ENCODE measurements around the gene CFAP92. TPM values are rescaled to one million over a fixed set of nuclear protein-coding genes. Genes with fewer than 3 reads are reported as not detected.

Gene CFAP92
- total RNA-seq, 1 experiment from 2014 or later, result 1.0 TPM

DNA sequence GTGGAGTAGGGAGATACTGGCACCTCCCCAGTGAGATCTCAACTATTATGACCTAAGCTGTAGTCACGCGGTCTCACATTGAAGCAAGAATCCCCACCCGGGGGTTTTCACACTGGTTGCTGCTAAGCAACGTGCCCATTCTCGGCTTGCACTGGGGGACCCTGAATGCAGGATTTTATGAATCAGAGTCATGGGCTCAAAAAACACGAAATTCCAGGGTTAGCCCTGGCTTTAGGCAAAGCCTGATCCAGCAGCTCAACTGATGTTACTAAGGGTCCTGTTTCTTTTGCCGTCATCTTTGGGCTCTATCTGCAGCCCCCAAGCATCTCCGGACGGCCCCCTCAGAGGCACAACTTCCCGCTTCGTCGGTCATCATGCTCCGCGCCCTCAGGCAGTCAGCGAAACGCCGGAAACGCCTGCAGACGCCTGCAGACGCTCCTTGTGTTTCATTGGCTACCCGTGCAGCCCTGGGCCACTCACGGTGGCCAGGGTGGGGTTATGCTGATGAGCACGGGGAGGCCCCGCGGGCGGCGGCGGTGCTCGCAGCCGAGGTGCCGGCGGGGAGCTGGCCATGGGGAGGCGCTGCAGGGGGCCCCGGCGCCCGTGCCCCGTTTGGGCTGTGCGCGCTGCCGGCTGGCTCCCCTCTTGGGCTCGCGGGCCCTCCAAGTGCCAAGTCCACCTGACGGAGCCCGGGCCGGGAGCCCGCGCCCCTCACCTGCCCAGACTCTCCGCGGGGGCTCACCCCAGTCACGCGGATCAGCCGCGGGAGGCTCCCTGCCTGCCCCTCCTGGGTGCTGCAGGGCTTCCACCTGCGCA, 33.1 kb upstream of the CFAP92 start:
- DNase-seq (ENCODE audit: low read depth), result peak; percentile 96

DNA sequence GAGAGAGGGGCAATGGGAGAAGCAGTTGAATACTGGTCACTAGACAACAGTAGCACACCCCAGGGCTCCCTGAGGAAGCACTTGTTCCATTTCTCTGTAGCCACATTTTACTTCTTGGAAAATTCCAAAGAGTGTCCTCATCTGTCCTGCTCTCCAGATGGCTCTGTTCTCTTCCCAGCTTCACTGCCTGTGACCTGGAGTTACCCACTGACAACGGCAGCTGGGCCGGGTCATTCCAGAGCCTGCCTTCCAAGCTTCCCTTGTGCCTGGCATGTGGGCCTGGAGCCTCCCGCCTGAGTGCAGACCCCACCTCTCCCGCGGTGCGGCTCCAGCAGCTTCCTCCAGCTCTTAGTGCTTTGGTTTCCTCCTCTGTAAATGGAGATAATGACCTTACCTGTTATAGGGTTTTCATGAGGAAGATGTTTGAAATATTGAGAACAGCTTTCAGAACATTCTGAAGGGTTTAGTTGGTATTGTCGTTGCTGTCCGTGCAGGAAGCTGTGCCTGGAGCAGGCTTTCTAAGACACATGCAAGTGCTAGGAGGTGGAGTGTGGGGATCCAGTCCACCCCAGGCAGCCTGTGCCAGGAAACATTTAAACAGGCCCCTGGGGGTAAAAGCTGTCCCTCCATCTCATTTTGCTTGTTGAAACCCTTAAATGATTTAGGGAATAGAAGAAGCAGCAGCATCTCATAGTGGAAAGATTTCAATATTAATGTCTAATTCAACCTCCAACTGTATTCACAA, 32.0 kb upstream of the CFAP92 start:
- no peak for DNase-seq (ENCODE audit: low read depth)

DNA sequence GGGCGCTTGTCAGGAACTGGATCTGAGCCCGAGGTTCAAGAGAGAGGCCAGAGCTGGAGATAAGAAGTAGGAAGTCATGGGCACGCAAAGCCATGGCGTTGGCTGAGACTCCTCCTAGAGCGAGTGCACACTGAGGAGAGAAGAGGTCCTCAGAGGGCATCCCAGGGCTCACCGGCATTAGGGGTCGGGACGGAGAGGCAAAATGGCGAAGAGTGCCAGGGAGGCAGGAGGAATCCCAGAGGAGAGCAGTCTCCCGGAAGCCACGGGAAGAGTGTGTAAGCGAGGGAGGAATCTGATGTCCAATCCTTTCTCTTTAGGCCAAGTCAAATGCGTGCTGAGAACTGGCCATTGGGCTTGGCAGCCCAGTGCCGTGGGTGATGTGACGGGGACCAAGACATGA, 31.2 kb upstream of the CFAP92 start:
- no peak for DNase-seq (ENCODE audit: low read depth)

DNA sequence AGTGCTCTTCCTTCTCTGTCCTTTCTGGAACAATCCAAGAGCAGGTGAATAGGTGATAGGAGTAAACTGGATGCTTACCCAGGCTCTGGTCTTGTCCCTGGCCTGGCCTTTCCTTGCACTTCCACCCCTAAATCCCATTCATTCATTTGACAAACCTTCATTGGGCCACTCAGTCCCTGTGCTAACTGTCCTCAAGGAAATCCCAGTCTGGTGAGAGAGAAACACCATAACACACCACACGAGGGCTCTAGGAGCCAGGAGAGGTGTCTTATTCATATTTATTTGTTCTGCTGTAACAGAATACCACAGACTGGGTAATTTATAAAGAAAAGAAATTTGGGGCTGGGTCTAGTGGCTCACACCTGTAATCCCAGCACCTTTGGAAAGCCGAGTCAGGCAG, 30.0 kb upstream of the CFAP92 start:
- no peak for DNase-seq (ENCODE audit: low read depth)

DNA sequence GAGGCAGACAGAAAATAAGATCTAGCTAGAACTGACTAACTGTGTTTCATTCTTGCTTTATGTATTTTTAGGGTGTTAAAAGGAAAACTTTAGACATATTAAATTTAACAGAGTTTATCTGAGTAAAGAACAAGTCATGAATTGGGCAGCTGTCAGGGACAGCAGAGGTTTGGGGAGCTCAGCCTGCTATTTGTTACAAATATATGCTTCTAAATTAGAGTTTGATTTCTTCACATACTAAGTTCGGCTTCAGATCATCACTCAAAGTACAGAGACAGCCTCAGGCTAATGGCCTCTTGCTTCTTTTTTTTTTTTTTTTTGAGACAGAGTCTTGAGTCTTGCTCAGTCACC, 29.1 kb upstream of the CFAP92 start:
- DNase-seq (ENCODE audit: low read depth), result no peak

DNA sequence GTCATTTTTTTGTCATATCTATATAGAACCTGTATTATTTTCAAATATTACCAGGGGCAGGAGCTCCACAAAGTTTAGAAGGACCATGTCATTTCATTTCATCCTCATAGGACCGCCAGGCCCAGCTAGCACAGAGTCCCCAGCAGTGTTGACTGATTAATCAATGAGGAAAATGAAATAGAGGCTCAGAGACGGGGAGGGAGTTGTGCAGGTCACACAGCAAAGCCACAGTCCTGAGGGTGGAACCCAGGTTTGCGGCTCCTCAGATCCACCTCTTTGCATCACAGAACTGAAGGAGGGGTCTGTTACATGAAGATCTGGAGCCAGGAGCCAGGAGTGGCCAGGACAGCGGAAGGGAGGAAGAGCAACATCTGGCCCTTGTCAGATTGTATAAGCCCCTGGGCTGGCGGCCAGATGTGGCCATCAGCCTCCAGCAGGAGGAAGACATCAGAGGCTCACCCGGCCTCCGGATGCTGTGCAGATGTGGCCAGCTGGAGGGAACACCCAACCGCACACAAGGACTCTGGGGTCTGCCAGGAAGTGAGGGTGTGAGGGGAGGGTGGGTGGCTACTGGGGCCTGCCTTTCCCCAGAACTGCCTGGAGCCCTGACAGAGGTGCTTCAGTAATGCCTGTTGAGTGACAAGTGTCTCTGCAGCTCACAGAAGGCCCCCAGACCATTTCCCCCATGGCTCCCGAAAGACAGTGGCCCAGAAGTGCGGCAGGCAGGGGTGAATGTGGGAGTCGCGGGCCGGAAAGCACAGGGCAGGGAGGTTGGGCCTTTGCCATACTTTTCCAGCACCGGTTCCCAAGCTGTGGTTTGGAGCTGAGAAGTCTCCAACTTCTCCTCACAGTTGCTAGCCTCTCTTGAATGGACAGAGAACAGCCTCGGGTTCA, 28.5 kb upstream of the CFAP92 start:
- DNase-seq (ENCODE audit: low read depth), result no peak

DNA sequence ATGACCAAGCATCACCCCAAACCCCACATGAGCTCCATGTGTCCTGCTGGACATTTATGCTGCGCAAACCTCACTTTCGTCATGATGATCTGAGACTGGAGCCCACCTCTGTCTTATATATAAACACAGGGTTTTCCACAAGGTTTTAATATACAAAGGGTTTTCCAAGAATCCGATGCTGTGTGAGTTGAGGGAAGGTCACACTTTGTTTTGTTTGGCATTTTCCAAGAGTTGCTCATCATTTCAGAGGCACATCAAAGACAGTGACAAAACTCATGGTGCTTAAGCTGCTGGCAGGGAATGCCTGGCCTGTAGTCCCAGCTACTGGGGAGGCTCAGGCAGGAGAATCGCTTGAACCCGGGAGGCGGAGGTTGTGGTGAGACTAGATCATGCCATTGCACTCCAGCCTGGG, 27.3 kb upstream of the CFAP92 start:
- DNase-seq (ENCODE audit: low read depth), result no peak

DNA sequence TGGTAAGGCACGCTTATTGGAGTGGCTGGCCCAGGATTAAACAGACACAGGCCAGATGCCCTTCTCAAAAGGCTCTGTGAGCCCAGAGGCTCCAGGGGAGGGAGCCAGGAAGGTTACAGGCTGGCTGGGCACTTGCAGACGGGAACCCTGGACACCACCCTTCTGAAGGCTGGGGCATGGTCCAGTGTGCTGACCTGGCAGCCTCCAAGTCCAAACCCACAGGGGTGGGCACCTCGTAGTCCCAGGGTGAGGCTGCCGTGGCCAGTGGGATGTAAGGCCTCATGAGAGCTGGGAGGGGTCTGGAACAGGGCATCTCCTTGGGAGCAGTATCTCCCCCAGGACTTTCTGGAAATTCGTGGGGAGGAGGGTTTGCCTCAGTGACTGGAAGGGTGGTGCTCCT, 26.8 kb upstream of the CFAP92 start:
- no peak for DNase-seq (ENCODE audit: low read depth)

DNA sequence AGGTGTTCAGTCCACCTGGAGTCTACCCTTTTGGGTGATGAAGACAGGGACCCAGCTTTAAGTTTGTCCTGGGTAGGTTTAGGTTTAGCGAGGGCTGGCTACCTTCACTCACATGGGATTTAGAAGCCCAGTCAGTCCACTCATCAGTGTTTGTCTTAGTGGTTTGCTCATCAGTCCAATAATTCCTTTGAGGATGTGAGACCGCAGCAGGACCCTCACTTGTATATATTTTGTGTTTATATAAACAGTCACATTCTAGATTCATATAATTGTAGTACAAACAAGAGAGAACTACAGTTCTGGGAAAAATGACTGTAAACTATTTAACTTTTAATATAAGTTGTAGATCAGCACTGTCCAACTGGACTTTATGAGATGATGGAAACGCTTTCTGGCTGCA, 25.4 kb upstream of the CFAP92 start:
- no peak for DNase-seq (ENCODE audit: low read depth)

DNA sequence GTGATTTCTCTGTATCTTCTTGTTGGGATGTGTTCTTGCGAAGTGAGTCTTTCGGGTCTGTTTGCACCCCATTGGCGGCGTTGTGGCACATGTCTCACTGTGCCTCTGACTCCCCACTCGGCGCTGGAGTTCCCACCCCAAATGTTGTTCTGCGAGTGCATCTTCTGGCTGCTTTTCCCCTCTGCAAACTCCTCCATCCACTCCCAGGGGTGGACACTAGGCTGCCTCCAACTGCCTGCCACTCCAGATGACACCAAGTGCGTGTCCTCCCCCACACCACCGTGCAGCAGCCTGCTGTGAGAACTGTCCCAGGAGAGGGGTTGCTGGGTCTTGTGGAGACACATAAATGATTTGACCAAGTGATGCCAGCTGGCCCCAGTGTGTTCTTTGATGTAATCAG, 24.9 kb upstream of the CFAP92 start:
- DNase-seq (ENCODE audit: low read depth), result no peak

DNA sequence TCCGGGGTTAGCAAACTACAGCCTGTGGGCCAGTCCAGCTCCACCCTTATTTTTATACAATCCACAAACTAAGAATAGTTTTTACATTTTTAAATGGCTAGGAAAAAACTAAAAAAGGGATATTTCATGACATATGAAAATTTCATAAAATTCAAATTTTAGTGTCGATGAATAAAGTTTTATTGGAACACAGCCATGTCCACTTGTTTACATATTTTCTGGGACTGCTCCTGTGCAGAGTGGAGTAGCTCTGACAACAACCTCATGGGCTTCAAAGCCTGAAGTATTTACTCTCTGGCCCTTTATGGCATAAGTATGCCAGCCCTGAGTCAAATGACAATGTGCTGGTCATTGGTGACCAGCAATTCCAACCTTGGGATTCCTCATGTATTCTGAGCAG, 24.4 kb upstream of the CFAP92 start:
- DNase-seq (ENCODE audit: low read depth), result no peak

DNA sequence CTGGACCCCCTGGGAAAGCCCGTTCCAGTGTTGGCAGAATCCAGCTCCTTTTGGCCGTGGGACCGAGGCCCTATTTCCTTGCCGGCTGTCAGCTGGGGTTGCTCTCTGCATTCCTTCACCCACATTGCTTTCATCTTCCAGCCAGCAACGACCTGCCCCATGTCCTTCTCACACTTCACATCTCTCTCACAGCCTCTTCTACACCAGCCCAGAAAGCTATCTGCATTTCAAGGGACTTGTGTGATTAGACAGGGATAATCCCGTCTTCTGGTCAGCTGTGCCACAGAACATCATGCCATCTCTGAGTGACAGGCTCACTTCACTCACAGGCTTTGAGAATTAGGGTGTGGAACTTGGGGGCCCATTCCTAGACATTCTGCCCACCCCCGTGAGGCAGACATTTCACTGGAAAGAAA, 23.6 kb upstream of the CFAP92 start:
- no peak for DNase-seq (ENCODE audit: low read depth)

DNA sequence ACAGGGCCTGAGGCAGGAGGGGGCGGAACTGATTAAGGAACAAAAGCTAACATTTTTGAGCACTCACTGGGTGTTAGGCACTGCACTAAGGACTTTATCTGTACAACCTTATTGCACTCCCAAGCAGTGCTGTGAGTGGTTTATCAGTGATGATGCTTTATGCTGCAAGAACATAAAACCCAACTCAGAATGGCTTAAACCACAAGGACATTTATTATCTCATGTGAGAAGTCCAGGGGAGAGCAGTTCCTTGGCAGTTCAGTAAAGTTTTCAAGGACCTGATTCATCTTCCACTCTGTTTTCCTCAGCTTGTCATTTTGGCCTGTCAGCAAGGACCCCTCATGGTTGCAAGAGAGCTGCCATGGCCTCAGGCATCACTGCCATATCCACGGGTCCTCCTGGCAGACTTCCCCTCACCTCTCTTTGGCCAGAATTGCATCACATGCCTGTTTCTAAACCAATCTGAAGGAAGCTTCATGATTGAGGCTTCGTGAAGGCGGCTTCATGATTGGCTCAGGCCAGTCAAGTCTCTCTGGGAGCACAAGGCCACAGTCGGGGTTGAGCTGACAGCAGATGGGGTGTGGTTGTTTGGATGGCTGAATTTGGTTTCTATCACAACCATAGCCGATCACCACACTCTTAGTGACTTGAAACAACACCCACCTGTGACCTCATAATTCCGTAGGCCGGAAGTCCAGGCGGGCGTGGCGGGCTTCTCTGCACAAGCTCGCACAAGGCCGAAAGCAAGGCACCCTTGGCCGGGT, 23.0 kb upstream of the CFAP92 start:
- no peak for DNase-seq (ENCODE audit: low read depth)

DNA sequence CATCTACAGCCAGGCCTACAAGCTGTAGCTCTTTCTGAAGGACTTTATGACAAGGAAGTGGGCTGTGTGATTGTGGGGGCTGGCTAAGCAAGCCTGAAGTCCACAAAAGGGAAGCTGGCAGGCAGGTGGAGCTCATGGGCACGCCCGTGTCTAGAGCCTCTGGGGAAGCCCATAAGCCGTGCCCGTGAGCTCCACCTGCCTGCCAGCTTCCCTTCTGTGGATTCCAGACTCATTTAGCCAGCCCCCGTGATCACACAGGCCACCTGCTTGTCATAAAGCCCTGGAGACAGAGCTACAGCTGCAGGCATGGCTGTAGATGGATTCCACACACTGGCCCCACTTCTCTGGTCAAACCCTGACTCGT, 22.5 kb upstream of the CFAP92 start:
- DNase-seq (ENCODE audit: low read depth), result no peak

DNA sequence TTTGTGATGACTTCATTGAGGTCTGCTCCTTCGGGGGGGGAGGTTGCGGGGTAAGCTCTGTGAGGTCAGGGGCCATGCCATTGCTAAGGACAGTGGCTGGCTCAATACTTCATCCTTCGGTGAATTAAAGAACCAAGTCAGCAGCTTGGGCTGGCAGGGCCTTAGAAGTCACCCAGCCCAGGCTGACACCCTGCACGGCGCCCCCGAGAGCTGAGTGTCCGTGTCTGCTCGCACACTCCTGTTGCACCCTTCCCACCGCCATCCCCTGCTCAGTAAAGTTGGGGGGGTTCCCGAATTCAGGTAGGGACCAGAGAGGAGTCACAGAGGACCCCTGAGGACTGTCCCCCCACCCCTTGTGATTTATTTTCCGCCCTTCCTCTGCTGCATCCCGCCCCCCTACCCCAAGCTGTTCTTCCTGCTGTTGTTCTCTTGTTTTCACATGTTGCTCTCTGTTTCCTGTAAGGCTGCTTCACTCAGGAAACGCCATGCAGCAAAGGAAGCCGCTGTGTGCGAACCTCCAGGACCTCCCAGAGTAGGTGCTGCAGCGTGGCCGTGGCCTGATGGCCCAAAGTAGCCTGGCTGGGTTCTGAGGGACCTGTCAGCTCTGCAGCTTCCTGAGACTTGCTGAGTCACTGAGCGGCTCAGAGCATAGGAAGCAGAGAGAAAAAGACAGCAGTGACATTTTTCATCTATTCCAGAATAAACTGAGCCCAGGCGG, 21.7 kb upstream of the CFAP92 start:
- no peak for DNase-seq (ENCODE audit: low read depth)

DNA sequence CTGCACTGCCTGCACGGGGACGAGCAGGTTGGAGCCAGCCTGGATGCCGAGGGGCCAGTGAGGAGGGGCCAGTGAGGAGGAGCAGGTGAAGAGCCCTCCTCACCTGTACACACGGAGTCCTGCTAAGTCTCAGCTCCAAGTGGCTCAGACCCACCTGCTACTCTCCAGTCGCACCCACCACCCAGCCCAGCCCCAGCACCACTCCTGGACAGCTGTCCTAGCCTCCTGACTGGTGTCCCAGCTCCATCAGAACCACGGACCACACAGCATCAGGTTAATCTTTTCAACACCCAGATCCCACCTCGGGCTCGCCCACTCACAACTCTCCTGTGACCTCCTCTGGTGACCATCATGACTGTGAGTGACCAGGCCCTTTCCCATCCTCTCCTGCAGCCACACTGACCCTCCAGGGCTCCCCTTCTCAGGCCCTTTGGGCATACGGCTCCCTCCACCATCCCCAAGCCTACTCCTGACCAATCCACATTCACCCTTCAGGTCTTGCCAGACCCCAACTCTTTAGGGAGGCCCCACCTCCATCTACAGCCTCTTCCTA, 21.0 kb upstream of the CFAP92 start:
- DNase-seq (ENCODE audit: low read depth), result no peak

DNA sequence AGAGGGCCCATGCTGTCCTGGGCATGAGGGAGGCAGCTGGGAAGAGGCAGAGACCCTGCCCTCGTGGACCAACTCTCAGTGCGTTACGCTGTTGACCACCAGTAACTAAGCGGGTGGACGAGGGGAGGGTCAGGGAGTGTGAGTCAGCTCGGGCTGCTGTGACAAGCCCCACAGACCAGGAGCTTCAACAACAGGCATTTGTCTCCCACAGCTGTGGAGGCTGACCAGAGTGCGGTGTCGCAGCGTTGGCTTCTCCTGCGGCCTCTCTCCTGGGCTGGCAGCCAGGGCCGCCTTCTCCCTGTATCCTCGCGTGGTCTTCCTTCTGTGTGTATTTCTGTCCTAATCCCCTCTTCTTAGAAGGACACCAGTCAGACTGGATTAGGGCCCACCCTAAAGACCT, 20.3 kb upstream of the CFAP92 start:
- DNase-seq (ENCODE audit: low read depth), result no peak

DNA sequence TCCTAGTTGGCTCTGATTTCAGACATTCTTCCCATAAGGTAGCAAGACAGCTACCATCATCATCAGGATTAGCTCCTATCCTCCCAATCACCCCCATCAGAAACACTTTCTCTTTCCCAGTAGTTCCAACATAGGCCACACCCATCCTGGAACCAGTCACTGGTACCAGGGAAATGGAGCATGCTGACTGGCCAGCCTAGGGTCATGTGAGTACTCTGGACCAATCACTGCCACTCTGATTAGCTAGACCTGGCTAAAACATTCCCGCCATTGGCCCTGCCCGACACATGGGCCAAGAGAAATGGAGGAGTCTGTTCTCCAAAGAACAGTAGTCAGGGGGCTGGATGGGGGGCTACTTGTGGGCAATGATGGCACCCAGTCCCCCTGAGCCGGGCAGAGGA, 19.6 kb upstream of the CFAP92 start:
- peak; percentile 44 for DNase-seq (ENCODE audit: low read depth)

DNA sequence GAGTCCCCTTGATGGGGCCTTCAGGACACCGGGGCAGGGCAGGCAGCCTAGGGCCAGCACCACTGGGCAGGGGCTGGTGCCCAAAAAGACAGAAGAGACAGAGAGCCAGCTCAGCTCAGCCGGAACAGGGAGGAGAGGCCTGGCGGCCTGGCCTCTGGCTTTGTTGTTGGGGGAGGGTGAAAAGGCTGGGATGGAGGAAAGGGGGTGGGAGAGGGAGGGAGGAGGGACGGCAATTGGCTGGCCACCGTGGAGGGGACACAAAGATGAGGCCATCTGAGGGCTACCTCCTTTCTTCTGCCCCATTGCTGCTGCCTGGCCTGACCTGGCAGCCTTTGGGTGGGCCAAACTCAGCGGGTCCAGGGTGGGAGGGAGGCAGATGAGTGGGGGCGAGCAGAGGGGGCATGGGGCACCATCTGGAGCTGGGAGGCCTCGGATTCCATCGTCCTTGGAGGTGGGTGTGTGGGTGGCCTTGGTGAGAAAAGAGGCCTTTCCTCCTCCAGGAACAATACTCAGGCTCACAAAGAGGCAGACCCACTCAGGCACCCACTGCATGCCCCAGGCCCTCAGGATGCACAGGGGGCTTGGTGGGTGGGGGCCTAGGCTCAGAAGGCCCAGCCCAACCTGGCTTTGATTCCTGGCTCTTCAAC, 16.6 kb upstream of the CFAP92 start:
- DNase-seq (ENCODE audit: low read depth), result no peak

DNA sequence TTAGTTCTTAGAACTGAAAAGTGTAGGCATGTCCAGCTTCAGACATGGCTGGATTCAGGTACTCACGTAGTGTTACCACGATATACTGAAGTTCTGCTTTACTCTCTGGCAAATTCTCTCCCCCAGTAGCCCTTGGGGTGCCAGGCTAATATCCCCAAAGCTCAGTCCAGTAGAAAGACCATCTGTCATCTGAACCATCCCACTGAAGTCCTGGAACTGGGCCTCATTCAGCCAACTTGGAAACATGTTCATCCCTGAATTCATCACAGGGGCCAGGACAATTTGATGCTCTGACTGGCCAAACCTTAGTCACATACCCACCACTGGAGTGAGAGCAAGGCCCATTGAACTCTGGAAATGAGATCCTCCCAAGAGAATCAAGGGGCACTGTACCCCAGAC, 15.4 kb upstream of the CFAP92 start:
- DNase-seq (ENCODE audit: low read depth), result no peak

Measured in Daoy (cell line).